HFF-Myc (cell line): ENCODE data around the gene MEF2D.

ENCODE experiments used
- DNase-seq: peaks from one replicate; pipeline ENCODE4 v3.0.0-alpha.2; 2011; ENCODE audit warnings: low read depth; ENCODE audit errors: extremely low read depth
- H3K4me3 ChIP-seq: replicated peaks from 2 replicates; pipeline ENCODE4 v1.5.1; 2011; ENCODE audit warnings: low read depth, mild to moderate bottlenecking, control low read depth, low read length
- CTCF ChIP-seq: IDR thresholded peaks from 2 replicates; pipeline ENCODE4 v1.5.1; 2012; ENCODE audit warnings: mild to moderate bottlenecking, low read depth, low read length, control low read depth; ENCODE audit errors: missing control alignments

Gene MEF2D

GRCh38 chr1:156485984-156486383 is 14.6 kb downstream of the MEF2D start:
- DNase-seq = no peak
- no peak overlapping the region for H3K4me3 ChIP-seq
- no peak for TF ChIP-seq CTCF

GRCh38 chr1:156484480-156485058 is 16.0 kb downstream of the MEF2D start:
- DNase-seq = no peak
- no peak overlapping the region for H3K4me3 ChIP-seq
- no peak for TF ChIP-seq CTCF

- TF ChIP-seq CTCF = no peak
- H3K4me3 ChIP-seq = no peak overlapping the region
- no peak for DNase-seq
Measured at GRCh38 chr1:156483397-156483796, 17.2 kb downstream of the MEF2D start.

- no peak overlapping the region for H3K4me3 ChIP-seq
- TF ChIP-seq CTCF = no peak
- no peak for DNase-seq
Measured at GRCh38 chr1:156482276-156482675, 18.3 kb downstream of the MEF2D start.

- H3K4me3 ChIP-seq = no peak overlapping the region
- no peak for TF ChIP-seq CTCF
- no peak for DNase-seq
Measured at GRCh38 chr1:156481527-156481926, 19.0 kb downstream of the MEF2D start.

GRCh38 chr1:156480411-156481192 is 20.0 kb downstream of the MEF2D start:
- no peak overlapping the region for H3K4me3 ChIP-seq
- DNase-seq = no peak
- peak; percentile 71 for TF ChIP-seq CTCF
